Activated CD4-positive, CD25-positive, alpha-beta regulatory T cell (primary cell): ENCODE results near the gene DZIP1L.
"Not testable (repeated sequence)": the region's sequence is repeated elsewhere in the genome, so short reads cannot be mapped to it uniquely, and the experiment has no call there.

ENCODE experiments used
- DNase-seq, 4 experiments: peaks; one replicate each; lab custom pipeline; 2025; lab: John Stamatoyannopoulos, UW

The DZIP1L gene, protein sequence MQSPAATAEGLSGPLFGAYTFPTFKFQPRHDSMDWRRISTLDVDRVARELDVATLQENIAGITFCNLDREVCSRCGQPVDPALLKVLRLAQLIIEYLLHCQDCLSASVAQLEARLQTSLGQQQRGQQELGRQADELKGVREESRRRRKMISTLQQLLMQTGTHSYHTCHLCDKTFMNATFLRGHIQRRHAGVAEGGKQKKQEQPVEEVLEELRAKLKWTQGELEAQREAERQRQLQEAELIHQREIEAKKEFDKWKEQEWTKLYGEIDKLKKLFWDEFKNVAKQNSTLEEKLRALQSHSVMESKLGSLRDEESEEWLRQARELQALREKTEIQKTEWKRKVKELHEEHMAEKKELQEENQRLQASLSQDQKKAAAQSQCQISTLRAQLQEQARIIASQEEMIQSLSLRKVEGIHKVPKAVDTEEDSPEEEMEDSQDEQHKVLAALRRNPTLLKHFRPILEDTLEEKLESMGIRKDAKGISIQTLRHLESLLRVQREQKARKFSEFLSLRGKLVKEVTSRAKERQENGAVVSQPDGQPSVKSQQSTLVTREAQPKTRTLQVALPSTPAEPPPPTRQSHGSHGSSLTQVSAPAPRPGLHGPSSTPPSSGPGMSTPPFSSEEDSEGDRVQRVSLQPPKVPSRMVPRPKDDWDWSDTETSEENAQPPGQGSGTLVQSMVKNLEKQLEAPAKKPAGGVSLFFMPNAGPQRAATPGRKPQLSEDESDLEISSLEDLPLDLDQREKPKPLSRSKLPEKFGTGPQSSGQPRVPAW

GRCh38 chr3:138114988-138115971, at the start of gene DZIP1L:
Gene DZIP1L (minus strand): TSS chr3:138115608. CDS start chr3:138103971, 11,637 bp downstream.
- no peak for DNase-seq

DNA sequence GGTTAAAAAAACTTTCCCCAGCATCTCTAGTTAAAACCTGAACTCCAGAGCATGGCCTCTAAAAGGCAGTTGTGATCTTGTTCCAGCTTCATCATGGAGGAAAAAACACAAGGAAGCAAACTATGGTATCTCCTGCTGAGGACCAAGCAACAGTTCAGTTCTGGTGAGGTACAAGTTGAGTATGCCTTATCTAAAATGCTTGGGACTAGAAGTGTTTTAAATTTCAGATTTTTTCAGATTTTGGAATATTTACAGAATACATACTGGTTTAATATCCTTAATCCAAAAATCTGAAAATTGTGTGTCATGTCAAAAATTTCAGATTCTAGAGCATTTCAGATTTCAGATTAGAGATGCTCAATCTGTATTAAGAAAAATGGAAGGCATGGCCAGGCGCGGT, 49.7 kb upstream of the DZIP1L start:
- DNase-seq, result no peak

DNA sequence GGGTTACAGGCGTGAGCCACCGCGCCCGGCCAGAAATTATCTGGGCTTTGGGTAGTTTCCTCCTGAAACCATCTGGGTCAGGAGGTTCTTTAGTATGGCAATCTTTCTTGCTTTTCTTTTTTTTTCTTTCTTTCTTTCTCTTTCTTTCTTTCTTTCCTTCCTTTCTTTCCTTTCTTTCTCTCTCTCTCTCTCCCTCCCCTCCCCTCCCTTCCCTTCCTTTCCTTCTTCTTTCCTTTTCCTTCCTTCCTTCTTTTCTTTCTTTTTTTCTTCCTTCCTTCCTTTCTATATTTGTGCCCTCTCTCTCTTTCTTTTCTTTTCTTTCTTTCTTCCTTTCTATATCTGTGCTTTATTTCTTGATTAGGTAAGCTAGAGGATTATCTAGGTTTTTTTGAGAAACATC, 42.3 kb upstream of the DZIP1L start:
- DNase-seq, result no peak

- no peak for DNase-seq
Observed at GRCh38 chr3:138154534-138154933, 39.1 kb upstream of the DZIP1L start.

DNA sequence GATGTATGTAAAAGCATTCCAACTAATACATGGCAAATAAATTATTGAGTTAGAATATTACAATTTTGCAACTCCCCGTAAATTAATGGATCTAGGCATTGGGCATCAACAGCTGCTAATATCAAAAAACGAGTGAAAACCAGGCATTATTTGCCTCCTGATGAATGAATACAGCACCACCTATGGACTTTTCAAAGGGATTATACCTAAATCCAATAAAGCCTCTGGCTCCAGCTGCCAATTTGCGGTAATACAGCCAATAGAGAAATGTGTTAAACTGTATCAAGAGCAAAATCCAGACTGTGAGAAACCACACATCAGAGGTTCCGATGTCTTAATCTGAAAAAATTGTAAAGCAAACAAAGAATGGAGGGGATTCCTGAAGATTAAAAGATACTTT, 33.1 kb upstream of the DZIP1L start:
- DNase-seq, result no peak

GRCh38 chr3:138142181-138142580, 26.8 kb upstream of the DZIP1L start:
- not testable (repeated sequence) for DNase-seq

GRCh38 chr3:138140940-138141339, 25.5 kb upstream of the DZIP1L start:
- DNase-seq, result no peak

DNA sequence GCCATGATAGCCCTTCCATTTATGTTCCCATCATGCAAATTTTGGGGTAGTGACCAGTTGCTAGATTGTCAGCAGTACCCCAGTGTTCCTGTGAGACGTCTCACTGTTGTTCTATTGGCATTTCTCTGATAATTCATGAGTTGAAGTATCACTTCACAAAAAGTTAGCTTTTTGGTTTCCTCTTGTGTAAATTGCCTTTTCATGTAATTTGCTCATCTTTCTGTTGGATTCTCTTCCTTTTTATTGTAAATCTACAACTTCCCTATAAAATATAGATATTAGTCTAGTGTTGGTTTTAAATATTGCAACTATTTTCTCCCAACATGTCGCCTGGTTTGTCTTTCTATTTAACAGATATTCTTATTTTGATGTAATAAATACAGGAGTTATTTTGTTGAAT, 24.3 kb upstream of the DZIP1L start:
- no peak for DNase-seq

- no peak for DNase-seq
Observed at GRCh38 chr3:138137861-138138260, 22.5 kb upstream of the DZIP1L start.

GRCh38 chr3:138136201-138136600, 20.8 kb upstream of the DZIP1L start:
- DNase-seq, result no peak

- DNase-seq, result no peak
Observed at GRCh38 chr3:138135833-138136194, 20.4 kb upstream of the DZIP1L start.

- DNase-seq, result no peak
Observed at GRCh38 chr3:138135146-138135832, 19.9 kb upstream of the DZIP1L start.

DNA sequence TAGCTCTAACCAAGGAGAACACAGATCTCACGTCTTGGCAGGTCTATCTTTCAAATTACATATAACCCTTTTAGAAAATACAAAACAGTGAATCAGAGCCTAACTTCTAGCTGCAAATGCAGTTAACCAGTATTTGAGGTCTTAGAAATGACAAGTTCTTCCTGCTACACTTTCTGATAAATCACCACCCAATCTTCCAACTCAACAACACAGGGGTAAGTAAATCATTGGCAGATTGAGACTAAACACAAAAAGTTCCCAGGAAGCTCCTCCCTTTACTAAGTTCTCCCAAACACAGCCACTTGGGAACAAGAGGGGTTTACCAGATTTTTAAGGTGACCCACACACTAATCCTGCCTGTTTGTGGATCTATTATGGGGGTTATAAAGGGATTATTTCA, 16.8 kb upstream of the DZIP1L start, which contains the start of gene A4GNT:
Gene A4GNT, minus strand, starts transcription at position 152 of the 400 bp plus-strand sequence. CDS start 1,134 bp downstream, outside the sequence.
- no peak for DNase-seq

DNA sequence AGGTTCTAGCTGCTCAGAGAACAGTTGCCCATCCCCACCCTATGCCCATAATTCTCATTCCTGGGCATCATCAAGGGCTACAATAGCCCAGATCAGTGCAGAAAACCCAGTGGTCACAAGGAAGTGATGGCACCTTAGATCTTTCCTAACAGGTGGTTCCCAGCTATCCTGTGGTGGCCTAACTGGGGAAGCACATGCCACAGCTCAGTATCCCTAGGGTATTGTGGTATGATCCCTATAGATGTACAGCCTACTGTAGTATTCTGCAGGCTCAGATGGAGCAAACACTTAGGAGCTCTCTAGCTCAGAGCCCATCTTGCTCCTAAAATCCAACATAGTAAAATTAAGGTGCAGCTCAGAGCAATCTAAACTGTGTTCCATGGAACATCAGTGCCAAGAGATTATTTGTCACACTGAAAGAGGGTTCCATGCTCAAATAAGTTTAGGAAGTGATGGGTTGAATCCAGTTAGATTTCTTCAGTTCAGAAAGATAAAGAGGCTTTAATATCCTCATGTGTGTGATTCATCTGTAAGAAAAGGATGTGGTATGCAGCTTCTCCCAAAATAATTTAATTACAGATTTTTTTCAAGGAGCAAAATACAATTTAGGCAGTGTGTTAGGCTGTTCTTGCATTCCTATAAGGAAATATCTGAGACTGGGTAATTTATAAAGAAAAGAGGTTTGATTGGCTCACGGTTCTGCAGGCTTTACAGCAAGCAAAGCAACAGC, 12.4 kb upstream of the DZIP1L start:
- DNase-seq, result no peak

DNA sequence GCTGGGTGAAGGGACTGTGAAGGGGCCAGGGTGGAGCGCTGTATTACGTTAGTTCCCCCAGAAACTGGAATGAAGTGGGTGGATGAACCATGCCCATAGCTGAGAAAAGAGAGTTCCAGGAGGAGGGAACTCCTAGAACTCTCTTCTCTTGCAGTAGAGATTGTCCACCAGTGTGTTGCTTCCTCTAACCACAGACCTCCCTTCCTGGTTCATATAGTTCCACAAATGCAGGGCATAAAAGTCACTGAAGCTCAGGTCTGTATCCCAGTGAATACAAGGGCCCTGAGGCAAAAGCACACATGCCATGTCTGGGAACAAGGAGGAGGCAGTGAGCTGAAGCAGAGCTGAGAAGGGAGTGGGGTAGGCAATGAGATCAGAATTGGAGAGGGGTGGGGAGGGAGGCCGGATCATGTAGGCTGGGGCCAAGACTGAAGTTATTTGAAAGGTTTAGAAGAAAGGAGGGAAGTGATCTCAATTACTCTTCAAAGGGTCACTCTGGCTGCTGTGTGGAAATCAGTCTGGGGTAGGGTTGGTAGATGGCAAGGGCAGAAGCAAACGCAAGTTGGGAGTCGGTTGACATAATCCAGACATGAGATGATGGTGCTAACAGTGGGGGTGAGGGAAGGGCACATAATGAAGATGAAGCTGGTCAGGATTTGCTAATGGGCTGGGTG, 10.3 kb upstream of the DZIP1L start:
- DNase-seq, result no peak

DNA sequence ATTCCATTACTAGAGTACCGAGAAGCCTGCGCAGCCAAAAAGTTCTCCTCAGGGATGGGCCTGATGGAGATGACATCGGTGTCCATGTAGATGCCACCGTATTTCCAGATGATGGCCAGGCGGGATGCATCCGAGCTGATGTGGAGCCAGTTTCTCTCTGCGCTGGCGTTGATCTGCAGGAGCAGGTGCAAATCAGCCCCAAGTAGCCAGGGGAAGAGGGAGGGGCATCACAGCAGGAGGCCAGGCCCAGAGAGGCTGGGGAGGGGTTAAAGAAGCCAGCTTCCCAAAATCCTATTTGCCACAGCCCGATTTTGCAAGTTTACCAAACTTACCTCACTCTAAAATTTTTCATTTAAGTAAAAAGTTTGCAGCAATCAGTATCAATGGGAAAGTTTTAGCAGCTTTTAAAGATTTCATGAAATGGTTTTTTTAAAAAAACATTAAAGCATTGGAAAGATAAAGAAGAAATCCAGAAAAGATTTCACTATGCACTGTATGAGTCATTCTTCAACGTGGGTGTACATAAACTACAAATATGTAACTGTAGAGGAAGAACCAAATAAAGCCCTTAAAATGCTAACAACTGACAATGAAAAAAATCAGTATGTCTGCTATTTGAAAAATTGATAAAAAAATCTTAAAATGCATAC, 9.4 kb upstream of the DZIP1L start:
- DNase-seq, result no peak

DNA sequence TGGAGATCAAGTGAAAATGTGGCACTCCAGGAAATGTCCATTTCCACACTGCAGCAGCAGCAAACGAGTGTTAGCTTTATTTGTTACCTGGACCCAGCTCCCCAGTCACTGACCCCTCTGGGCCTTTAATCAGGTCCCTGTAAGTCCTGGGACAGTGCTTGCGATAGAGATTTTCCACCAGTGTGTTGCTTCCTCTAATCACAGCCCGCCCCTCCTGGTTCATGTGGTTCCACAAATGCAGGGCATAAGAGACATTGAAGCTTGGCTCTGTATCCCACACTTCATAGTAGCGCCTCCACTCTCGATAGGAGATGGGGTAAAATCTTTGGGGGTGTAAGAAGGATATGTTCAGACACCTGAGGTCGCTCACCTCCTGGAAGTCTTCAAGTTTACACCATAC, 8.8 kb upstream of the DZIP1L start:
- DNase-seq, result no peak

DNA sequence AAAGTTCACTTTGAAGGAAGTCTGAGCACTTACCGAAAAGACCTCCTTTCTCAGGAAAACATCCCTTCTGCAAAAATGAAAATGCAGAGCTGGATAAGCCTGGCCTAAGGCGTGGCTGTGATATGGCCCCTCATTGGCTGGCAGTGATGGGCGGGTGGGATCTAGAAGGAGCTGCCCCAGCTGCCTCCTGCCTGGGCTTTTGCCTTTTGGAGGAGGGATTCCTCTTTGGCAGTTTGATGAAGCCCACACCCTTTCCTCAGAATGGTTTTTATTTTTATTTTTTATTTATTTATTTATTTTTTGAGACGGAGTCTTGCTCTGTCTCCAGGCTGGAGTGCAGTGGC, 4.0 kb upstream of the DZIP1L start:
- DNase-seq, result no peak

DNA sequence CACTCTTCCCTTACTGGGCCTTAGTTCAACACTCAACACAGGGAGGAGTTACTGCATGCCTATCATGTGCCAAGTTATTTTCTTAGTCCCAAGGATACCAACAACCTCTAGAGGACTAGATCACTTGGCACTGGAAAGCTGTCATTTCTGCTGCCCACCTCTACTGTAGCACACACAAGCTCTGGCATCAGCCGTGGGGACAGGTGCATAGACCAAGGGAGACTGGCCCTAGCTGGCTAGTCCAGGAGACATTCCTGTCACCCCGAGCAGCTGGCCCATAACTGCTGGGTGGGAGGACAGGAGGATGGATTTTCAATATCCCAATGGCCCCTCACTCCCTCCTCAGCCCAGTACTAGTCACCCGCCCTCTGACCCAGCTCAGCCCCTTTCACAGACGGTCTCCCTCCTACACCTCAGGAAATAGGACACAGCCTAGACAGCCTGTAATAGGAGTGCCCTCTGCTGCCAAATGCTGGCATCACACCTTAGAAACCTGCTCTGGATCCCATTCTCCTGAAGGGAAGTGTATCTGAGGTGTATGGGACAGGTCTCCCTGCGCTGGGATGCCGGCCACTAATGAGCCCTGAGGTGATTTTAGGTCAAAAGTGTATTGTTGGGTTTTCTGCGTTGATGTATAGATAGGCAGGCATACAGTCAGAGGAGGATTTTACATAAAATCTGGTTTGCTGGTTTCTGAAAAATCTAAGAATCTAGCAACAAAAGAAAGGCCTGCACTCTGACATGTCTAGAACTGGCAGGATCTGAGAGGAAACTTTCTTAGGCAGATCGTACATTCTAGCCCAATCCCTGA, 3.4 kb upstream of the DZIP1L start:
- peak in 2 of 4 experiments; percentile 13 to 21 for DNase-seq
